ENCODE data around the gene STON2. TPM values are rescaled to one million over a fixed set of nuclear protein-coding genes. Genes with fewer than 3 reads are reported as not detected.
"Not testable (repeated sequence)": the region's sequence is repeated elsewhere in the genome, so short reads cannot be mapped to it uniquely, and the experiment has no call there.

Gene STON2
- total RNA-seq, 1 donor from 2014 or later: 24.0 TPM

DNA sequence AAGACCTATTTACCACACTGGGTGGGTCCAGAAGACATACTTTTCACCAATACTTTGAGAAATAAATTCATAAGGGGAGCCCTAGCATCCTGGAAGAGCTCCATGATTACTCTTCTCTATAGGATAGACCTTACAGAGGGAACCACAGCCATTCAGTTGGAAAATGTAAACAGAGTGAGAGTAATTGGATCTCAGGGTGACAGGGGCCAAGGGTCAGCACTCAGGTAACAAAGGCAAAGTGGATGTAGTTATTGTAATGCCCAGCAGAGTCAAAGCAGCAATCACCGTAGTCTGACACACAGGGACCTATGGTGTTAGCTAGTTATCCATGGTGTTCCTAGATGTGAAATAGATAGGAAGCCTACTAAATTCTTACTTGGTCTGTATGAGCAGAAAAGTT is 168.6 kb downstream of the STON2 start:
- Mint-ChIP-seq H3K4me1 (no peaks in the 10 kb centered on the region), H3K4me3 (no peak overlapping the region), H3K9me3 (peaks cover 13% of the 10 kb centered on the region), H3K27ac (ENCODE audit: unreplicated experiment) (no peak overlapping the region), H3K27me3 (ENCODE audit: low read depth) (no peaks in the 10 kb centered on the region), H3K36me3 (ENCODE audit: low read depth) (peaks cover 2% of the 10 kb centered on the region)
- TF ChIP-seq, protein P1, sequence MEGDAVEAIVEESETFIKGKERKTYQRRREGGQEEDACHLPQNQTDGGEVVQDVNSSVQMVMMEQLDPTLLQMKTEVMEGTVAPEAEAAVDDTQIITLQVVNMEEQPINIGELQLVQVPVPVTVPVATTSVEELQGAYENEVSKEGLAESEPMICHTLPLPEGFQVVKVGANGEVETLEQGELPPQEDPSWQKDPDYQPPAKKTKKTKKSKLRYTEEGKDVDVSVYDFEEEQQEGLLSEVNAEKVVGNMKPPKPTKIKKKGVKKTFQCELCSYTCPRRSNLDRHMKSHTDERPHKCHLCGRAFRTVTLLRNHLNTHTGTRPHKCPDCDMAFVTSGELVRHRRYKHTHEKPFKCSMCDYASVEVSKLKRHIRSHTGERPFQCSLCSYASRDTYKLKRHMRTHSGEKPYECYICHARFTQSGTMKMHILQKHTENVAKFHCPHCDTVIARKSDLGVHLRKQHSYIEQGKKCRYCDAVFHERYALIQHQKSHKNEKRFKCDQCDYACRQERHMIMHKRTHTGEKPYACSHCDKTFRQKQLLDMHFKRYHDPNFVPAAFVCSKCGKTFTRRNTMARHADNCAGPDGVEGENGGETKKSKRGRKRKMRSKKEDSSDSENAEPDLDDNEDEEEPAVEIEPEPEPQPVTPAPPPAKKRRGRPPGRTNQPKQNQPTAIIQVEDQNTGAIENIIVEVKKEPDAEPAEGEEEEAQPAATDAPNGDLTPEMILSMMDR (conservative IDR thresholded peaks at IDR 0.05): no peak
- DNase-seq (ENCODE audit: low read depth, low spot score): no peak

DNA sequence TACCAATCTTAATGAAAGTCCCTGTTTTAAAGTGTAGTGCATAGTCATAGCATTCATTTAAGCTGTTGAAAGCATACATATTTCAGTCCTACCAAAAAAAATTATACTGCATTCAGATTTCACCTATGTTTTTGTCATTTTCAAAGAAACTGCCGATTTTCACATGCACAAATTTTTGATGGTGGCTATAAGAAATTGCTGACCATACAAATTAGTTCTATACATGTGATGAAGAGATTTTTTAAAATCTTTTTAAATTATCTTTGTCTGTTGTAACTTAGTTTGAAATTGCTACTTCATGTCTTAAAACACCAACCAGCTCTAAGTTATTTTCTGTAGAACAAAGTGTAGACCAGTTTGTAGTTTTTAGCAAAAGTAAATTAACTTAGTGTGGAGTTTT is 175.9 kb downstream of the STON2 start:
- H3K9me3 Mint-ChIP-seq: no peaks in the 10 kb centered on the region
- TF ChIP-seq, protein P1 (conservative IDR thresholded peaks at IDR 0.05): no peak
- no peak for DNase-seq (ENCODE audit: low read depth, low spot score)
- H3K36me3 Mint-ChIP-seq (ENCODE audit: low read depth): peaks cover 3% of the 10 kb centered on the region
- H3K27me3 Mint-ChIP-seq (ENCODE audit: low read depth): peaks cover 7% of the 10 kb centered on the region
- H3K4me1 Mint-ChIP-seq: peaks cover 20% of the 10 kb centered on the region
- H3K4me3 Mint-ChIP-seq: no peak overlapping the region
- H3K27ac Mint-ChIP-seq (ENCODE audit: unreplicated experiment): no peak overlapping the region

DNA sequence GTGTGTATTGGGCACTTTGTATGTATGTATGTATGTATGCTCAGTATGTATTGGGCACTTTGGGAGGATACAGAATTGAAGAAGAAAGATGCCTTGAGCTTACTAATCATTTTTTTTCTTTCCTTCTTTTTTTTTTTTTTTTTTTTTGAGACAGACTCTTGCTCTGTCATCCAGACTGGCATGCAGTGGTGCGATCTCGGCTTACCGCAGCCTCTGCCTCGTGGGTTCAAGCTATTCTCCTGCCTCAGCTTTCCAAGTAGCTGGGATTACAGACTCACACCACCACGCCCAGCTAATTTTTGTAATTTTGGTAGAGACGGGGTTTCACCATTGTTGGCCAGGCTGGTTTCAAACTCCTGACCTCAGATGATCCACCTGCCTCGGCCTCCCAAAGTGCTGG is 176.3 kb downstream of the STON2 start:
- Mint-ChIP-seq H3K4me1 (peaks cover 22% of the 10 kb centered on the region), H3K4me3 (peak overlapping the region; percentile 65)
- H3K36me3 Mint-ChIP-seq (ENCODE audit: low read depth); H3K27ac Mint-ChIP-seq (ENCODE audit: unreplicated experiment); DNase-seq (ENCODE audit: low read depth, low spot score); H3K27me3 Mint-ChIP-seq (ENCODE audit: low read depth); H3K9me3 Mint-ChIP-seq: not testable (repeated sequence)

DNA sequence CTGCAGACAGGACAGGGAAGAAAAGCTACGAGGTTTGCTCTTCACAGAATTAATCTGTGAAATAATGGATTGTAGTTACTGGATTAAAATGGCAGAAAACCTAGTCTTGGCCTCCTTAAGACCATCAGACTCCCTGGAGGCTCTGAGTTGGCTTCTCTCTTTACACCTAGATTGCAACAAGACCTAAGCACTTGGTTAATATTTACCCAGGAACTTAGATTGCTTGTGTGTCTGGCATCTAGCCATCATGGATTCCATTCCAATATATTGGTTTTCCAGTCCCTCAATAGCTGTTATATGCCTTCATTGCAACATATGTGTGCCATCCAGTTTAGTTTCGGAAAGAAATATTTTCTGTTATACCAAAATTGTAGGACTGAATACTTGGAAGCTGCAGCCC is 177.4 kb downstream of the STON2 start:
- Mint-ChIP-seq H3K4me3 (peak overlapping the region; percentile 99), H3K9me3 (no peaks in the 10 kb centered on the region), H3K27me3 (ENCODE audit: low read depth) (peaks cover 8% of the 10 kb centered on the region), H3K4me1 (peaks cover 28% of the 10 kb centered on the region), H3K27ac (ENCODE audit: unreplicated experiment) (no peak overlapping the region), H3K36me3 (ENCODE audit: low read depth) (peaks cover 4% of the 10 kb centered on the region)
- no peak for DNase-seq (ENCODE audit: low read depth, low spot score)
- TF ChIP-seq, protein P1 (conservative IDR thresholded peaks at IDR 0.05): no peak

DNA sequence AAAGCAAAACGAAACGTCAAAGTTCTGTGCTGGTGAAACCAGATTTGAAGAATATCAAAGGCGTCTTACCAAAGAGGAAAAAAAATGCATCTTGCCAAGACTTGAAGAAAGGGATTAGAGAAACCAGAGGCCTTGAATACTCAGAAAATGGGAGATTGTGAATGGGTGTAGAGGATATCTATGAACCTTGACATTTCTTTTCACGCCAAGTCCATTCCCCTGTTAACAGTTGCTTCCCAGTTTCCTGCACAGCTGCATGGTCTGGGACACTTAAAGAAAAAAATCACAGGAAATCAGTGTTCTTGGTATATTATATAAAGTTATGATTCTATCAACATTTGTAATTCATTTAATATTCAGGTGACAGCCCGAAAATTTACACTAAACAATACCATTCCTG is 178.0 kb downstream of the STON2 start:
- peaks cover 4% of the 10 kb centered on the region for H3K36me3 Mint-ChIP-seq (ENCODE audit: low read depth)
- DNase-seq (ENCODE audit: low read depth, low spot score): no peak
- no peaks in the 10 kb centered on the region for H3K9me3 Mint-ChIP-seq
- peak overlapping the region; percentile 99 for H3K4me3 Mint-ChIP-seq
- TF ChIP-seq, protein P1 (conservative IDR thresholded peaks at IDR 0.05): no peak
- H3K4me1 Mint-ChIP-seq: peaks cover 34% of the 10 kb centered on the region
- H3K27me3 Mint-ChIP-seq (ENCODE audit: low read depth): peaks cover 8% of the 10 kb centered on the region
- peak overlapping the region; percentile 98 for H3K27ac Mint-ChIP-seq (ENCODE audit: unreplicated experiment)

DNA sequence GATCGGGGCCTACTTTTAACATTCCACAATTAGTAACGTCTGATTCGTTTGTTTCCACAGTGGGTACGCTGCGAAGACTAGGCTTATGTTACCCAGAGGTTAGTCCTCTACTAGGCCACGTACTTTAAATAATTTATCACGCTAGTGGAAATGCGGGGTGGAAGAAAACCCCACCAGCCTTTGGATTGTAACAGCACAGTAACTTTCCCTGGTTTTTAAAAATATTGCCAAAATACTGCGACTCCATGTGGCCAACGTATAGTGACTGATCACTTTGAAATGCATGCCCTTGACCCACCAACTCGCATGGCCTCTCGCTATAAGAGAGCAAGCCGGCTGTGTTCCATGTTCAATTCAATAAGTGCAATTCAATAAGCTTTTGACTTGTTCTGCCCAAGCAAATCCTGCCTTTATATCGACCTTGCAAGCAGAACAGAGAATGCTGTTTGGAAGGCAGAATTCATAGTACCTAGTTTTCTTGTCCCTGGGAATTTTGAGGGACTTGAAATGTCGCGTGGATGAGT is 178.5 kb downstream of the STON2 start:
- H3K27me3 Mint-ChIP-seq (ENCODE audit: low read depth): peaks cover 8% of the 10 kb centered on the region
- peaks cover 38% of the 10 kb centered on the region for H3K4me1 Mint-ChIP-seq
- no peaks in the 10 kb centered on the region for H3K9me3 Mint-ChIP-seq
- H3K27ac Mint-ChIP-seq (ENCODE audit: unreplicated experiment): peak overlapping the region; percentile 98
- H3K4me3 Mint-ChIP-seq: peak overlapping the region; percentile 99
- H3K36me3 Mint-ChIP-seq (ENCODE audit: low read depth): peaks cover 4% of the 10 kb centered on the region
- DNase-seq (ENCODE audit: low read depth, low spot score): no peak
- TF ChIP-seq, protein P1 (conservative IDR thresholded peaks at IDR 0.05): no peak
